Transverse colon (tissue), 4 donors: ENCODE data around the gene GABRB1.

Experiments used
- POLR2A ChIP-seq: fragments of 450-650 bp; IDR thresholded peaks from one replicate; pipeline ENCODE4 v1.6.1; 2016; ENCODE audit warnings: antibody characterized with exemption, mild to moderate bottlenecking, moderate library complexity
- POLR2AphosphoS5 ChIP-seq, 3 donors: sonication (generic); formaldehyde crosslinking; IDR thresholded peaks; one replicate each; pipeline ENCODE4 v1.6.1; 2016; ENCODE audit warnings: antibody characterized with exemption in 3 of 3
- TF ChIP-seq, protein P1 (sequence below), 5 experiments: fragments of 200-600 bp in 3 of 5; fragments of 450-650 bp in 2 of 5; sonication (generic) in 3 of 5; IDR thresholded peaks; 1 replicate in 2 of 5; 2 replicates in 3 of 5; pipeline ENCODE4 v1.5.1; 2016 to 2017; ENCODE audit warnings: antibody characterized with exemption in 5 of 5, inconsistent platforms in 3 of 5, mild to moderate bottlenecking in 2 of 5, moderate library complexity in 1 of 5

DNA sequence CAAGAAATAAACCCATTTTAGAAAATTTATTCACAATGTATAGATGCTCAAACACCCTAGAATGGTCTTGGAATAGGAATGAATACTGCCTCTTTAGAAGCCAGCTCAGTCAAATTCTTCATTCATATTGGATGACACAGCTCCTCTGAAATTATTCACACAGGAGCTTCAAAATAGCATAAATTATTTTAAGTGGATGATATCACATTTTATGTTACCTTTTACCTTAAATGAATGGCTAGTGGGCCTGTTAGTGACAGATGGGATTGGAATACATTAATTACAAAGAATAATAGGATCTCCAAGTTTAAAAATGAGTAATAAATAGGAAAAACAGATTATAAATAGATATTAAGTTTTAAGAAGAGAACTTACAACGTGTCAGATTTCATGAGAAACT, 184.4 kb downstream of the GABRB1 start:
- no peak for TF ChIP-seq POLR2AphosphoS5 (IDR thresholded peaks at IDR 0.05)
- TF ChIP-seq POLR2A, result no peak
- TF ChIP-seq, protein P1, sequence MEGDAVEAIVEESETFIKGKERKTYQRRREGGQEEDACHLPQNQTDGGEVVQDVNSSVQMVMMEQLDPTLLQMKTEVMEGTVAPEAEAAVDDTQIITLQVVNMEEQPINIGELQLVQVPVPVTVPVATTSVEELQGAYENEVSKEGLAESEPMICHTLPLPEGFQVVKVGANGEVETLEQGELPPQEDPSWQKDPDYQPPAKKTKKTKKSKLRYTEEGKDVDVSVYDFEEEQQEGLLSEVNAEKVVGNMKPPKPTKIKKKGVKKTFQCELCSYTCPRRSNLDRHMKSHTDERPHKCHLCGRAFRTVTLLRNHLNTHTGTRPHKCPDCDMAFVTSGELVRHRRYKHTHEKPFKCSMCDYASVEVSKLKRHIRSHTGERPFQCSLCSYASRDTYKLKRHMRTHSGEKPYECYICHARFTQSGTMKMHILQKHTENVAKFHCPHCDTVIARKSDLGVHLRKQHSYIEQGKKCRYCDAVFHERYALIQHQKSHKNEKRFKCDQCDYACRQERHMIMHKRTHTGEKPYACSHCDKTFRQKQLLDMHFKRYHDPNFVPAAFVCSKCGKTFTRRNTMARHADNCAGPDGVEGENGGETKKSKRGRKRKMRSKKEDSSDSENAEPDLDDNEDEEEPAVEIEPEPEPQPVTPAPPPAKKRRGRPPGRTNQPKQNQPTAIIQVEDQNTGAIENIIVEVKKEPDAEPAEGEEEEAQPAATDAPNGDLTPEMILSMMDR (IDR thresholded peaks at IDR 0.05), result no peak
